NCI-H1694 treated with DMSO at 0.1 percent for 48 hours (cell line): ENCODE data around the gene IPCEF1.
"Not testable (repeated sequence)": the region's sequence is repeated elsewhere in the genome, so short reads cannot be mapped to it uniquely, and the experiment has no call there.

ENCODE experiments used
- DNase-seq: peaks from one replicate; lab custom pipeline; 2025; lab: John Stamatoyannopoulos, UW

Gene IPCEF1

DNA sequence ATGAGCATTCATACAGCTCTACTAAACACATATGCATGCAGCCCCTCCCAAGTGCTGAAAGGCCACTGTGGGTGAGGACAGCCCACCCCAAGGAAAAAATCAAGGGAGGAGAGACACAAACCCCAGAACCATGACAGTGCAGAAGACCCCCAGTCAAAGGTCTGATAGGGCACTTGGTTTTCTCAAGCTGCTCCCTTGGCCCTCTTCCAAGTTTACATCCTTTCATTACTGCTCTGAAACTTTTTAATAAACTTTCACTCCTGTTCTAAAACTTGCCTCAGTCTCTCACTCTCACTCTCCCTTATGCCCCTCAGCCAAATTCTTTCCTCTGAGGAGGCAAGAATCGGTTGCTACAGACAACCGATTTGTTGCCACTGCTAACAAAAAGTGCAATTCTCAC lies 24.9 kb downstream of the IPCEF1 start:
- no peak for DNase-seq

GRCh38 chr6:154329350-154330170 lies 27.0 kb downstream of the IPCEF1 start:
- DNase-seq: no peak

GRCh38 chr6:154327313-154327712 lies 29.3 kb downstream of the IPCEF1 start:
- not testable (repeated sequence) for DNase-seq

DNA sequence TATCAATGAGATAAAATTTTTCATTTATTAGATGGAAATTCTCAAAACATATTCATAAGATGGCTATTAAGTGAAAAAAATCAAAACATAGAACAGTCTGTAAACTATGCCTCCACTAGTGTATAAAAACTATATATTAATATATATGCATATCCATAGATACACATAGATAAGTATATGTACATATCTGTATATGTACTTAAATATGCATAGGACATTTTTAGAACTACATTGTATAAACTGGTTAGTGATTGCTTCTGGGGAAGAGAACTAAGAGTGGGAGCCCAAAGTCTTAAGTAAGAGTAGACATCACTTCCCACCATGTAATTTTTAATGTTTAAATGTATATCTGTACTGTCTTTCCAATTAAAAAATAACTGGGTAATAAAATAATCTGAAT lies 31.5 kb downstream of the IPCEF1 start:
- DNase-seq: no peak

- DNase-seq: no peak
Measured at GRCh38 chr6:154320181-154320580, 36.4 kb downstream of the IPCEF1 start.

DNA sequence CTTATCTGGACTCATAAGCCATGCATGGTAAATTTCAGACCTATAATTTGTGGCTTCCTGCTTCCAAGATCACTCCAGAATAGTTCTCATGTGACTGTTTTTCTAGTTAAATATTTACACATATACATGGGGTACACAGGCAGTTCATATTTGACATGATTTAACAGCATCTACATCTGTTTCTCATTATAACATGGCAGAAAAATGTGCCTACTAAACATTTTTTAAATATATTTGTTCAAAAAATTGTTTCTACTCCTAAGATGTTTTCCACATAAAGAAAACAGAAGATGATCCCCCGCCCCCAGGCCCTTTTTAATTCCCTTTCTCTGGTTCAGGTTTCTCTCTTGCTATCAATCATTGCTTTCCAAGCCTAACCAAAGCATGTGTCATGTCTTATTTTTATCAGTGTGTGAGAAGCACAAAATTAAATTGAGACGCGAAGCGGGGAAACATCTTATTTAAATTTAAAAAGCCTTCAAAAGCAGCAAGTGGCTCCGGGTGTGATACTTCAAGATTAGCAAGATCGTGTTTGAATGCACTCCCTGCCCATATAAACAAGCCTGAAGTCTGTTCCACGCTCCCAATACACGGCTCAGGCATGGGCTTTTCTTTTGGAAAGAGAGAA lies 37.3 kb downstream of the IPCEF1 start:
- no peak for DNase-seq

GRCh38 chr6:154318721-154319120 lies 37.9 kb downstream of the IPCEF1 start:
- DNase-seq: no peak

DNA sequence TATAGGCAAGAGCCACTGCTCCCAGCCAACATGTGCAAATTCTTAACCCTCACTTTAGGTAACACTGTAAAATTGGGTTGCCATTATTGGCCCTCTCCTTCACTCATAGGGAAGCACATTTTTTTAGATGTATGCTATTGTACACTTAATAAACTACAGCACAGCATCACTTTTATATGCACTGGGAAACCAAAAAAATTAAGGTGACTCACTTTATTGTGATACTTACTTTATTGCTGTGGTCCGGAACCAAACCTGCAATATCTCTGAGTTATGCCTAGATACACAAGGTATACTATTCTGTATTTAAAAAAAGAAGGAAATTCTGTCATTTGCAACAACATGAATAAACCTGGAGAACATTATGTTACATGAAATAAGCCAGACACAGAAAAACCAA lies 40.5 kb downstream of the IPCEF1 start:
- no peak for DNase-seq

- no peak for DNase-seq
Measured at GRCh38 chr6:154314084-154314483, 42.5 kb downstream of the IPCEF1 start.

DNA sequence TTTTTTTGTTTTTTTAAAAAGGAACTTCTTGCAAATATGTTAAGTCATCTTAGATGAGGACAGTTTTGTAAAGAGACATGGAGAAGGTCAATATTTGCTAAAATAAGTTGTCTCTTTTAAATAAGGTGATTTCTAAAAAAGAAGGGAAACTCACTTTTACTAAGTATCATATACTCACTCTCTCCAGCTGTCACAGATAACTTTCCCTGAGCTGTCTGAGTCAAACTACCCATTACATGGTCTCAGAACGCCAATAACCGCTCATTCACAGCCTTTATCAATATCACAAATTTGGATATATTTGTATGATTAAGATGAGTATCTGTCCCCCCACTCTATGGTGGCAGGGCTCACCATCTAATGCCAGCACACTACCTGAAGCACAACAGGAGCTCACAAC lies 47.6 kb downstream of the IPCEF1 start:
- no peak for DNase-seq

- DNase-seq: no peak
Measured at GRCh38 chr6:154307696-154308425, 48.7 kb downstream of the IPCEF1 start.

DNA sequence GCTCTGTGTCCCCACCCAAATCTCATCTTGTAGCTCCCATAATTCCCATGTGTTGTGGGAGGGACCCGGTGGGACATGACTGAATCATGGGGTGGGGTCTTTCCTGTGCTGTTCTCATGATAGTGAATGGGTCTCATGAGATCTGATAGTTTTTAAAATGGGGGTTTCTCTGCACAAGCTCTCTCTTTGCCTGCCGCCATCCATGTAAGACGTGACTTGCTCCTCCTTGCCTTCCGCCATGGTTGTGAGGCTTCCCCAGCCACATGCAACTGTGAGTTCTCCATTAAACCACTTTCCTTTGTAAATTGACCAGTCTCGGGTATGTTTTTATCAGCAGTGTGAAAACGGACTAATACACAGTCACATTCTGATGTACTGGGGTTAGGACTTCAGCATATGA lies 49.5 kb downstream of the IPCEF1 start:
- not testable (repeated sequence) for DNase-seq

GRCh38 chr6:154306696-154307095 lies 49.9 kb downstream of the IPCEF1 start:
- DNase-seq: no peak

DNA sequence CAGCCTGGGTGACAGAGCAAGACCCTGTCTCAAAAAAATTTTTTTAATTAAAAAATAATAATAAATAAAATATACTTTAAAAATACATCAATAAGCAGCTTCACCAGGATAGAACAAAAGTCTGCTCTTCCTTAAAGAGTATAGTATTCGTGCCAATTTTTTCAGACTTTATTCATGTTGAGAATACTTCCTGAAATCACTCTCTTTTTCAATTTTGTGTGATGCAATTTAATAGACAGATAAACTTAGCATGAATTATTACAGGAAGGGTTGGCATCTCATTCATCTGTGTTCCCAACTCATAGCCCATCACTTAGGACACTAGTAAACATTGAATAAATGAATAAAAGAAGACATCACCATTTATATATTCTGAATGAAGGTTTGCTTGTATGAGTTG lies 52.4 kb downstream of the IPCEF1 start:
- DNase-seq: no peak

DNA sequence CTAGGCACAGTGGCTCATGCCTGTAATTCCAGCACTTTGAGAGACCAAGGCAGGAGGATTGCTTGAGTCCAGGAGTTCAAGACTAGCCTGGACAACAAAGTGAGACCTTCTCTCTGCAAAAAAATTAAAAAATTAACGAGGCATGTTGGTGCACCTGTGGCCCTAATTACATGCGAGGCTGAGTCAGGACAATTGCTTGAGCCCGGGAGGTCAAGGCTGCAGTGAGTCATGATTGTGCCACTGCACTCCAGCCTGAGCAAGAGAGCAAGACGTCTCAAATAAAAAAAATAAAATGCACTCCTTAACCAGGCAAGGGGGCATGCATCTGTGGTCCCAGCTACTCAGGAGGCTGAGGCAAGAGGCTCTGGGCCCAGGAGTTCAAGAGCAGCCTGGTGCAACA lies 53.0 kb downstream of the IPCEF1 start:
- not testable (repeated sequence) for DNase-seq

DNA sequence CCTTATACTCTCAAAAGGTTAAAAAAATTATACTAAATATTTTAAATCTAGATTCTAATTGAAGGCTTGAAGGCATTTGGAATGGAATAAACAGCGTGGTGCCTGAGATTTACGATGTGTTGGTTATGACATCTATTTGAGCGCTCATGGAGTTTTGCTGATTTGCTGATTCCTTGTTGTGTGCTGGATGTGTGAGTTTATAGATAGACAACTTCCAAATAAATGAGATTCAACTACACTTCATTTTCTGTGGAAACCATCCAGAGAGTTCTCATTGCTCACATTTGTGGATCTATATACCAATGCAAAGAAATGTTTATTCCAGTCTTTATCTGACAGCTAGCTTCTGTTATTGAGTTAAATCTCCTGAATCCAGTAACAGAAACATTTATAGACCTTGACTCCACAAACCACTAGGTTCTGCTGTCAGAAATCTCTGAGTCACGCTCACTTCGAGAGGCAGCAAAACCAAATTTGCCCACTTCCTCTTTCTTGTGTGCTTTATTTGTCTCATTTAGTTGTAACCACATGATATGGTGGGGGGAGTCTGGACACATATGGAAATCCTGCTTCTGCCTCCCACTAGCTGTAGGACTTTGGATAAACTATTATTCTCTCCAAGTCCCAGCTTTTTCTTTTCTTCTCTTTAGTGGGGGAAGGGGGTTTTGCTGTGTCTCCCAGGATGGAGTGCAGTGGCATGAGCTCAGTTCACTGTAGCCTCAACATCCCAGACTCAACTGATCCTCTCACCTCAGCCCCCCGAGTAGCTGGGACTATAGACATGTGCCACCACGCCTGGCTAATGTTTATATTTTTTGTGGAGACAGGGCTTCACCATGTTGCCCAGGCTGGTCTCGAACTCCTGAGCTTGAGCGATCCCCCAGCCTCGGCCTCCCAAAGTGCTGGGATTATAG lies 54.5 kb downstream of the IPCEF1 start:
- DNase-seq: no peak

DNA sequence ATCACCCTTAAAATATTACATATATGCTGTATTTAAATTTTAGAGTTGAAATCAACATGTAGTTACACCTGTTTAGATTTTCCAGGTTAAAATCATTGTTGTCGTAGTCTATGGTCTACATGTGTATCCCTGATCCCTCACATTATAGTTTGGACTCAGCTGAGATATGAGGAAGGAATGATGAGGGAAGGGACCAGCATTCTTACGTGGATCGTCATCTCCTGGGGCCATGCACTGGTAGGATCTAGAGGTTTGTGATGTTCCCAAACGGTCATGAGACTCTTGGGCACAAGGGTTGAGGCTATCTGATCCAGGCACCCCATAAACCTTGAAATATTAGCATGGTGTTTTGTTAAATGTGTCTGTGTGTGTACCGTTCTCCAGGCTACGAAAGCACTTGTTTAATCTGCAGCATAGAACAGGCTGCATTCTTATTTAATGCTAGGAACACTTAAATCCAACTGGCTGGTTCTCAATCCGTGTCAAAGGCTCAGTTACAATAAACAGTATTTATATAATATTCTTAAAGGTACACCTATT lies 55.4 kb downstream of the IPCEF1 start:
- DNase-seq: no peak

- DNase-seq: no peak
Measured at GRCh38 chr6:154298297-154298696, 58.3 kb downstream of the IPCEF1 start.

DNA sequence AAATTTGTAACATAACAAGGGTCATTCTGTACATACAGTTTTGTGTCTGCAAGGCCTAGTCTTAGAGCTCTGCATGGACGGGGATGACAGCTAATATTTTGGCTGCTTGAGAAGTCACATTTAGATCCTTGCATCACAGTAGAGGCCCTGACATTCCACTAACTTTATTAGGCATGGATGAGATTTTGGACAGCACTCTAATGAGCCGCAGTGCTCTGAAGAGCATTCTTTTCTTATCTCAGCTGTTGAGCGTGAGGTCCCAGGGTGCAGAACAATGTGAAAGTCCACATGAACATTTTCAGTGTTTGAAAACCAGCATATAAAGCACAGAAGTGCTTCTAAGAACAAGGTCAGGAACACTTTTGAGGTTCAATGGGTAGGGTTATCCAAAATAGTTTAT lies 58.9 kb downstream of the IPCEF1 start:
- no peak for DNase-seq

- no peak for DNase-seq
Measured at GRCh38 chr6:154297210-154297609, 59.4 kb downstream of the IPCEF1 start.

GRCh38 chr6:154295733-154296132 lies 60.9 kb downstream of the IPCEF1 start:
- no peak for DNase-seq
